ENCODE measurements around the gene NOP14. TPM values are rescaled to one million over a fixed set of nuclear protein-coding genes. Genes with fewer than 3 reads are reported as not detected.

Gene NOP14
- polyA plus RNA-seq, 2 of the 4 experiments (the other 2 are of a cell fraction): 18.9 to 30.2 TPM

DNA sequence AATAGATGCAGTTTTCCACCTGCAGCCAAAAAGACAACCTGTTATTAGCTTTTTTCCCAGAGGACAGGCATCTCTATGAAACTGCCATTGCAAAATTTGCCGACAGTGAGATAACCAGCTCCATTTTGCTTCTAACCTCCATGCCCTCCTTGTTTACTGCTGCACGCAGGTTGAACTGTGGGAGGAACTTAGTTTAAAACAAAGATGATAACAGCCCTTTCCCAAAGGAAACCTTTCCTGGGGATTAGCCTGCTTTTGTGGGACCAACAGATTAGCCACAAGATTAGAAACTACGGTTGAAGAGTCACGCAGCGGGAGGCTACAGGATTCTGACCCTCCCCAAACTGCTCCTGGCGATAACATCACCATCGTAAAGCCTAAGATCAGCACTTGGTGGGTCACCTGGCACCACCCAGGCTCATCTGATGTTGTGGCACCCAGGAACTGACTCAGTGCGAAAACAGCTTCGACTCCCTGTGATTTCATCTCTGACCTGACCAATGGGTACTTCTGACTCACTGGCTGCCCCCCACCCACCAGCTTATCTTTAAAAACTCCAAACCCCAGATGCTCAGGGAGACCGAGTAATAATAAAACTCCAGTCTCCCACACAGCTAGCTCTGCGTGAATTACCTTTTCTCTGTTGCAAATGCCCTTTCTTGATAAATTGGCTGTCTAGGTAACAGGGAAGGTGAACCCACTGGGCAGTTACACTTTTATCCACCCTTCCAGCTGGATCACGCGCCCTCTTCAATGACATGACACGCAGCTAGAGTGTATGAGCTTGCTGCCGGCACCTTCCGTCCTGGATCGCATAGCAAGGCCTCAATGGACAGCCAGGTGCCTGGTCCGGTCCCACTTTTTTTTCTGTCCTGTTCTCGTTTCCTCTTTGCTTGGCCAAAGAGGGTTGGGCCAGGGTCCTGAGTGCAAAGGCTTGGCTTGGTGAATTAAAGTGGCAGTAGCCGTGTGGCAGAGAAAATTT, 27.2 kb downstream of the NOP14 start:
- peak overlapping the region; percentile 90 to 96 for H3K27ac ChIP-seq
- 66% methylated on average over 20 of the region's 20 CpGs for WGBS (ENCODE audit: missing lambda C conversion rate)
- ChIA-PET CTCF (interaction anchor here (0.8 to 2.2 kb wide), 4 partner anchors 11 to 172 kb away, joined by 3 to 7 read pairs (median 6); no protein-coding TSS in a partner anchor), POLR2A (interaction anchor here (0.8 to 1.5 kb wide), 5 partner anchors 8 to 172 kb away, joined by 3 to 6 read pairs (median 4); partner anchors contain the start of gene GRK4)
- peak in 1 of 2 experiments; percentile 40 for DNase-seq (ENCODE audit: low read depth in 1 of 2, low spot score in 1 of 2)
- peak in 1 of 2 experiments; percentile 3; a peak in 2 of 6 replicates for ATAC-seq
- TF ChIP-seq RCOR1 (IDR thresholded peaks at IDR 0.05; ENCODE audit: low read depth, low read length) (no peak), TFCP2L1 (CRISPR knock-in tag; IDR thresholded peaks at IDR 0.05) (no peak), RNF2 (IDR thresholded peaks at IDR 0.05; ENCODE audit: borderline replicate concordance, low read depth) (no peak), SREBF2 (IDR thresholded peaks at IDR 0.05) (no peak), ATOH8 (CRISPR knock-in tag; IDR thresholded peaks at IDR 0.05; ENCODE audit: low read depth) (no peak), POLR2A (IDR thresholded peaks at IDR 0.05; ENCODE audit: low read length) (no peak), CBX8 (IDR thresholded peaks at IDR 0.05) (no peak), CHD2 (IDR thresholded peaks at IDR 0.05; ENCODE audit: low read length, partially characterized antibody) (no peak), KDM5A (IDR thresholded peaks at IDR 0.05) (no peak), FOSB (CRISPR knock-in tag; IDR thresholded peaks at IDR 0.05) (no peak), ELK1 (IDR thresholded peaks at IDR 0.05; ENCODE audit: low read depth, low read length) (no peak), HDAC2 (IDR thresholded peaks at IDR 0.05) (no peak), MAFK (IDR thresholded peaks at IDR 0.05; ENCODE audit: partially characterized antibody) (no peak), CHD4 (IDR thresholded peaks at IDR 0.05; ENCODE audit: borderline replicate concordance) (no peak)
- TF ChIP-seq, protein P1, sequence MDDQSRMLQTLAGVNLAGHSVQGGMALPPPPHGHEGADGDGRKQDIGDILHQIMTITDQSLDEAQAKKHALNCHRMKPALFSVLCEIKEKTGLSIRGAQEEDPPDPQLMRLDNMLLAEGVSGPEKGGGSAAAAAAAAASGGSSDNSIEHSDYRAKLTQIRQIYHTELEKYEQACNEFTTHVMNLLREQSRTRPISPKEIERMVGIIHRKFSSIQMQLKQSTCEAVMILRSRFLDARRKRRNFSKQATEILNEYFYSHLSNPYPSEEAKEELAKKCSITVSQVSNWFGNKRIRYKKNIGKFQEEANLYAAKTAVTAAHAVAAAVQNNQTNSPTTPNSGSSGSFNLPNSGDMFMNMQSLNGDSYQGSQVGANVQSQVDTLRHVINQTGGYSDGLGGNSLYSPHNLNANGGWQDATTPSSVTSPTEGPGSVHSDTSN (IDR thresholded peaks at IDR 0.05): no peak
- peak overlapping the region; percentile 90 for H3K4me3 ChIP-seq
- H3K9me3 ChIP-seq: no peaks in the 10 kb centered on the region
- no peak for FAIRE-seq
- H3K4me2 ChIP-seq: peak overlapping the region; percentile 93
- H3K4me1 ChIP-seq: peaks cover 34% of the 10 kb centered on the region

DNA sequence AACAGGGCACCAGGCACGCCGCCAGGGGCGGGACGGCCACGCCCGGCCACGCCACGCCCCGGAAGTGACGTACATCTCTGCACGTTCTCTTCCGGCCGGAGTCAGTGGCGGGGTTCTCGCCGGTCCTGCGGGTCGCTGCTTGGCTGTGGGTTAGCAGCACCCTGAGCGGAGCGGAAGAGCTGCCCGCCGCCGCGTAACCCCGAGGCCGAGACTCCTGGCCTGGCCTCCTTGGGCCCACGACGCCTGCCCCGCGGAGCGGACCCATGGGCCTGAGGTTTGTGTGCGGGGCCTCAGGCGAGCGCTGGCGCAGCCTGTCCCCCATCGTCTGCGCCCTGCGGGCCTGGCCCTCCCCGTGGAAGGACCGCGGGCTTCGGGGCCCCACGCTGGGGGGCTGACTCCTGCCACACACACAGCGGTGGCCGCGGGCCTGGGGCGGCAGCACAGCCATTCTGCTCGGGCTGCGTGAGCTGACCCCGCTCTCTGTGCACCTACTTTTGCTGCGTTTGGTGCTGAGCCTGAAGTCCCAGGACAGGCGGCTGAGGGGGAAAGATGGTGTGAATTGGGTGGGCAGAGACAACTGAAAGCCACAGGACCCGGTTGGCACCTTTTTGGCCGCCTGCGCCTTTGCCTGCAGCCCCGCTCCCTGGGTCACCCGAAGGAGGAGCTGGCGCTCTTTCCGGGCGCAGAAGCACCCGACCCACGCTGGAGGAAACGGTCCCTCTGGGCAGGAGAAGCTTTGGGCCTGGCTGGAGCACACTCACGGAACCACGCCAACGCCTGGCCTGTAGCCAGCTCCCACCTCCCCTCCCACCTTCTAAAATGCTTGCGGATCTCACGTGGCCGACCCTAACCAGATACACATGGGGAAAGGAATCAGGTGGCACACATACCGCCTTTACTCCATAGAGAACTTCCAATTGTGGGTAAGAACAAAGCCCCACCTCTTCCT, 28.1 kb downstream of the NOP14 start:
- peak; percentile 53 to 89 for DNase-seq (ENCODE audit: low read depth in 1 of 2, low spot score in 1 of 2)
- Histone ChIP-seq H3K27ac (peak overlapping the region; percentile 90 to 96), H3K9me3 (no peaks in the 10 kb centered on the region), H3K4me1 (peaks cover 34% of the 10 kb centered on the region), H3K4me2 (peak overlapping the region; percentile 93), H3K4me3 (peak overlapping the region; percentile 90)
- ATAC-seq: peak; percentile 53 to 65
- CTCF ChIA-PET: interaction anchor here (0.8 to 2.2 kb wide), 4 partner anchors 12 to 171 kb away, joined by 3 to 7 read pairs (median 6); no protein-coding TSS in a partner anchor
- no peak for FAIRE-seq
- 3% methylated on average over 9 of the region's 70 CpGs for WGBS (ENCODE audit: missing lambda C conversion rate)
- POLR2A ChIA-PET: interaction anchor here (0.8 to 1.5 kb wide), 4 partner anchors 12 to 171 kb away, joined by 3 to 6 read pairs (median 4); partner anchors contain the start of gene GRK4
- TF ChIP-seq POLR2A (IDR thresholded peaks at IDR 0.05; ENCODE audit: low read length) (peak; percentile 92), NR3C1 (IDR thresholded peaks at IDR 0.05) (no peak), HOXB5 (CRISPR knock-in tag; IDR thresholded peaks at IDR 0.05) (no peak), HOXB13 (CRISPR knock-in tag; IDR thresholded peaks at IDR 0.05; ENCODE audit: low read depth) (no peak), RAD21 (conservative IDR thresholded peaks at IDR 0.05 in 1 of 2, IDR thresholded peaks at IDR 0.05 in 1 of 2) (no peak), ELK1 (IDR thresholded peaks at IDR 0.05; ENCODE audit: low read depth, low read length) (0 out of 2 replicates have a peak, but pooled peaks have one; percentile 58), JUN (IDR thresholded peaks at IDR 0.05) (peak; percentile 39 to 64; a peak in 3 of 5 replicates), MAX (IDR thresholded peaks at IDR 0.05) (peak; percentile 59), TP53 (CRISPR knock-in tag; IDR thresholded peaks at IDR 0.05) (no peak), PHF8 (IDR thresholded peaks at IDR 0.05; ENCODE audit: borderline replicate concordance, low read depth) (peak; percentile 49; the same call in 1 of the 2 replicates)
- TF ChIP-seq, protein P2, sequence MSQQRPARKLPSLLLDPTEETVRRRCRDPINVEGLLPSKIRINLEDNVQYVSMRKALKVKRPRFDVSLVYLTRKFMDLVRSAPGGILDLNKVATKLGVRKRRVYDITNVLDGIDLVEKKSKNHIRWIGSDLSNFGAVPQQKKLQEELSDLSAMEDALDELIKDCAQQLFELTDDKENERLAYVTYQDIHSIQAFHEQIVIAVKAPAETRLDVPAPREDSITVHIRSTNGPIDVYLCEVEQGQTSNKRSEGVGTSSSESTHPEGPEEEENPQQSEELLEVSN (IDR thresholded peaks at IDR 0.05; ENCODE audit: borderline replicate concordance, low read depth): 0 out of 2 replicates have a peak, but pooled peaks have one; percentile 15

Measured in A549 (cell line).